GM21825 (cell line): ENCODE measurements around the gene CD151.
A peak's percentile ranks its signal among the peaks of the same experiment; 100 is the strongest.

Experiments
- ATAC-seq: cut with Tn5 transposase; IDR thresholded peaks from one replicate; pipeline ENCODE4 v1.9.1; 2021; ENCODE audit warnings: mild to moderate bottlenecking, moderate library complexity; ENCODE audit not compliant: unreplicated experiment

Gene CD151

DNA sequence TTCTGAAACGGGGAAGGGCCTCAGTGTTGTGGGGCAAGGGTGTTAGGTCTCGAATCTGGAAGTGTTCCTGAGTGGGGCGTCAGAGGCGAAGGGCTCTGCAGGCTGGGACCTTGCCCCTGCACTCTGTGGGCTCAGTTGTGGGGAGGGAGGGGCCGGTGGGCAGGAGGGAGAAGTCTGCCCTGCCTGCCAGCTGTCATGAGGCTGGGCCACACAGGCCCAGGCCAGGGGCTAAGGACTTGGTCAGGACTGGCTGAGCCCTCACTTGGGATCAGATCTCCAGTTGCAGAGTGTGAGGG is 4.9 kb upstream of the CD151 start, which contains the start of gene CRACR2B:
TSS of gene CRACR2B (plus strand) at position 23 of the 296 bp plus-strand sequence. CDS start 689 bp downstream, outside the sequence.
- ATAC-seq = no peak

DNA sequence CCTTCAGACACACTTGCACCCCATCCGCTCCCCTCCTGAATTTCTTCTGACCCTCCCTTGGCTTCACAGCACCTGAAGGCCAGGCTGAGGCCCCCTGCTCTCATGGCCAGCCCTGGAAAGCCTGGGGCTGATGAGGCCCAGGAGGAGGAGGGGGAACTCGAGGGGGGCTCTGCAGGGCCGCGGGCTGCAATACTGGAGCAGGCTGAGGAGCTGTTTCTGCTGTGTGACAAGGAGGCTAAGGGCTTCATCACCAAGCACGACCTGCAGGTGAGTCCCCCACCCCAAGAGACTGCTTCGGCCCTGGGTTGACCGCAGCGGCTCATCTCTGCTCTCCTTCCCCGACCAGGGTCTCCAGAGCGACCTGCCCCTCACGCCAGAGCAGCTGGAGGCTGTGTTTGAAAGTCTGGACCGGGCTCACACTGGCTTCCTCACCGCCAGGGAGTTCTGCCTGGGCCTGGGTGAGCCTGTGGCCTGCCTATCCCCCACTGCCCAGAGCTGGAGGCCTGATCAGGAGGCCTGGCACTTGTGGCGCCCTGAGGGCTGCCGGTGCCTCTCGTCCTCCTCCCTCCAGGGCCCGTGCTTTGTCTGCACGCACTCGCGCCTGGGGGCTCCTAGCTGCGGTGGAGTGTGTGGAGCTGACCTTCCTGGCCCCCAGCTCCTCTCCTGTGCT is 4.1 kb upstream of the CD151 start:
- ATAC-seq = no peak

DNA sequence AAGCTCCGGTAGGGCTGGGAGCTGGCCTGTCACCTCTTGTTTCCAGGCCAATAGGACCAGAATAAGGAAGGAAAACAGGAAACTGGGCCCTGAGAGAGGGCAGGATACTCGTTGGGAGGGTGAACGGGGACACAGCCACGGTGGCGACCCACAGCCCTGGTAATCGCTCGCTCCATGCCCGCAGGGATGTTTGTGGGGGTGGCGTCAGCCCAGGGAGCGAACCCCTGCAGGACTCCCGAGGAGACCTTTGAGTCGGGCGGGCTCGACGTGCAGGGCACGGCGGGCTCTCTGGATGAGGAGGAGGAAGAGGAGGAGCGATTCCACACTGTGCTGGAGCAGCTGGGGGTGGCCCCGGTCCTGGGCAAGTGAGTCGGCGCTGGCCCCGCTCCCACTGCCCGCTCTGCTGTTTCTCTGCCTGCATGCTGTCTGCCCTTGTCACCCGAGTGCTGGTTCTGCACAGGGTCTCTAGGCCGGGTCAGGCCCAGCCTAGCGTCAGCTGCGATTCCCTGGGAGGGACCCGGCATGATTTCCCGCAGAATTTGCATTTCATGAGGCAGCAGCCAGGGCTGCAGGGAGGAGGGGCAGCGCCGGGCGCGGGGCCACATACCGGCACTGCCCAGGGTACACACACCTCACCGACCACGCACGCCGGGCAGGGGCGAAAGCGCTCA is 3.4 kb upstream of the CD151 start:
- ATAC-seq = no peak

DNA sequence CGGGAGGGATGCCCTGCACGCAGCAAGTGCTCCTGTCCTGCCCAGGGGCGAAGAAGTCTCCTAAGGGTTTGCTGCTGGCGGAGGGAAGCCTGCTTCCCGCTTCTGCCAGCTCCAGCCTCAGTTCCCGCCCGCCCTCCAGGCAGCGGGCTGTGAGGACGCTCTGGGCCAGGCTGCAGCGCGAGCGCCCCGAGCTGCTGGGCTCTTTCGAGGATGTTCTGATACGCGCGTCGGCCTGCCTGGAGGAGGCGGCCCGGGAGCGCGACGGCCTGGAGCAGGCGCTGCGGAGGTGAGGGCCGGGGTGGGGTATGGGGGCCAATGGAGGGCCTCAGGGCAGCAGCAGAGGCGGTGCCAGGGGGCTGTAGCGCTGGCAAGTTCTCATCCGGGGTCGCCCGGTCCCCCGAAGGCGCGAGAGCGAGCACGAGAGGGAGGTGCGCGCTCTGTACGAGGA is 2.9 kb upstream of the CD151 start:
- ATAC-seq = no peak

DNA sequence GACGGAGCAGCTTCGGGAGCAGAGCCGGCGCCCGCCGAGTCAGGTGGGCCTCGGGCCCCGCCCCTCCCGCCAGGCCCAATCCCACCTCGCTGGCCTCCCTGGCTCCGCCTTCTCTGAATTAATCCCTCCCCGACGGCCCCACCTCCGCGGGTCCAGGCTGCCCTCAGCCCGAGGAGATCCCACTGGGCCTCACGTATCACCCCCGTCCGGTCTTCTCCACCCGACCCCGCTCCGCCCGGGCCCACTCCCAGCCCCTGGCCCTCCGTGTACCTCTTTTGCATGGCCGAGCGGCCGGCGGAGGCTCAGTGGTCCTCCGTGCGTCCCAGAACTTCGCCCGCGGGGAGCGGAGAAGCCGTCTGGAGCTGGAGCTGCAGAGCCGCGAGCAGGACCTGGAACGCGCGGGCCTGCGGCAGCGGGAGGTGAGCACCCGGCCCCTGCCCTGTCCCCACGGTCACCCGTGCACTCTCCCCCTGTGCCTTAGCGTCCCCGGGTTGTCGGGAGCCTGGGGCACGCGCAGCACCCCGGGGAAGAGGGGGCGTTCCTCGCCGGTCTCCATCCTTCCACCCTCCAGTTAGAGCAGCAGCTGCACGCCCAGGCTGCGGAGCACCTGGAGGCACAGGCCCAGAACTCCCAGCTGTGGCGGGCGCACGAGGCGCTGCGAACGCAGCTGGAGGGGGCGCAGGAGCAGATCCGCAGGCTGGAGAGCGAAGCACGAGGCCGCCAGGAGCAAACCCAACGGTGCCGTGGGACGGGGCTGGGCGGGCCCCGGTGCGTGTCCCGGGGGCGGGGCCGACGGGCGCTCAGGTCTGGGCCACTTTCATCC is 2.2 kb upstream of the CD151 start:
- no peak for ATAC-seq

DNA sequence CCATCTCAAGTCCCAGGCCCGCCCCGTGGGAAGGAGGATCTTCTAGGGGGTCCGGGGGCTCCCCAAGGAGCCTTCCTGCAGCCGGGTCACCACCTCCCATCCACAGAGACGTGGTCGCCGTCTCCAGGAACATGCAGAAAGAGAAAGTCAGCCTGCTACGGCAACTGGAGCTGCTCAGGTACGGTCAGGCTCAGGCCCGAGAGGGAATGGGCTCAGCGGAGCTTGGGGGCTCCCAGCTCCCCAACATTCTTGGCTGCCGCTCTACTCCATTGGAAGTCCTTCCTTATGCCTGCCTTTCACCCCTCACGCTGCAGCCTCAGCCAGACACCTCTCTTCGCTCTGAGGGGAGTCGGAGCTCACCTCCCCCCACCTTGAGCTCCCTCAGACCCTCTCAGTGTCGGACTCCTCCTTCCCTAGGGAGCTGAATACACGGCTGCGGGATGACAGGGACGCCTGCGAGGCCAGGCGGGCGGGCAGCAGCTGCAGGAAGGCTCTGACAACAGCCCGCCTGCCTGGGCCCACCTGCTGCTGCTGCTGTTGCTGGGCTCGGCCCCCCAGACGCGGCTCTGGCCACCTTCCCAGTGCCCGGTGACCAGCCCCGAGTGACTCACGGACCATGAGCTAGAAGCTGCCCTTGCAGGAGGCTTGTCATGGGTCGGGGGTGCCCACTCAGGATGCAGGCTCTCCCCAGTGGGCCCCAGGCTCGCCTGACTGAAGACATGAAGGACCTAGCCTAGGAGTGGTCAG is 1.5 kb upstream of the CD151 start:
- ATAC-seq = no peak

DNA sequence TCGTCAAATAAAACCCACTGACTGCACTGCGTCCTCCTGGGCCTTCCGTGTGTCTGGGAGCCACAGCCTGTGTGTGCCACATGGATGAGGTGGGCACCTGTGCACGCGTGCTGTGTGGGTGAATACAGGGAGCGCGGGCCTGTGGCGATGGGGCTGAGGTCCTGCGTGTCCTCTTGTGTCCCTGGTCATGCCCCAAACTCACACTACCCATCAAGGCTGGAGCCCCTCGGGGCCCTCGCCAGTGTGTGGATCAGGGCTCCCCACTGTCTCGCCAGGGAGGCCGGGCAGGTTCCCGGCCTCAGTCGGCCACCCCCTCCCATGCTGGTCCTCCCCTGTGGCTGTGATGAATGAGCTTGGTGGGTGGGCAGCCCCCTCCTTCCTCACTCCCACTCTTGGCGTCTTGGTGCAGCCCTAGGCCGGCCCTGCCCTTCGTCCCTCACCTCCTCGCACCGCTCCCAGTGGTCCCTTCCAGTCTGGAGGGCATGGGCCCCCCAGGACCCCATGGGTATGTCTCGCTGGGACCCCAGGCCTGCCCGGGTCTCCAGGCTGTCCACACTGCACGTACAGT is 707 bp upstream of the CD151 start:
- ATAC-seq = no peak

DNA sequence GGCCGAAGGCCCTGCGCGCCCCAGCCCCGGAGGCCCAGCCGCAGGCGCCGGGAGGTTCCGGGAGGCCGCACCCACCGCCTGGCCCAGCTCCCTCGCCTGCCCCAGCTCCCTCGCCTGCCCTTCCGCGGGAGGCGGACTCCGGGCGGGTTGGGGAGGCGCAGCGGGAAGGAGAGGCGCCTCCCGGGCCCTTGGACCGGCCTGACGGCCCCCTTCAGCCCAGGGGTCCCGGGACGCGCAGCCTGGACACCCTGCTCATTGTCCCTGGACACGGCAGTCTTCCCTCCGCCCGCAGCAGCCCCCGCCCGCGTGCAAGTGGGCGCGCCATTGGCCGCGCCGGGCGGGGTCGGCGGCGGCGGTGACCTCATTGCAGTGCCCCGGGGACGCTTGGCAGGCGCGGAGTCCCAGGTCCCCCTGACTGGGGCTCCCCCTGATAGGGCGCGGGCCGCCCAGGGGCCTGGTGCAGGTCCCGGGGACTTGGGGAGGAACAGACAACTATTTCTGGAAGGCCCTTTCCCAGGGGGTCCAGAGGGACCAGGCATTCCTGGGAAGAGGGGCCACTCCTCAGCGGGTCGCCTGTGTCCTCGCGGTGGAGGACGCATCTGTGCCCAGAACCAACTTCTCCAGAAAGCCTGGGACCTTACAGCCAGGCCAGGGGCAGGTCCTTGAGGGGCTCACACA is 501 bp downstream of the CD151 start:
- peak; percentile 23 for ATAC-seq

DNA sequence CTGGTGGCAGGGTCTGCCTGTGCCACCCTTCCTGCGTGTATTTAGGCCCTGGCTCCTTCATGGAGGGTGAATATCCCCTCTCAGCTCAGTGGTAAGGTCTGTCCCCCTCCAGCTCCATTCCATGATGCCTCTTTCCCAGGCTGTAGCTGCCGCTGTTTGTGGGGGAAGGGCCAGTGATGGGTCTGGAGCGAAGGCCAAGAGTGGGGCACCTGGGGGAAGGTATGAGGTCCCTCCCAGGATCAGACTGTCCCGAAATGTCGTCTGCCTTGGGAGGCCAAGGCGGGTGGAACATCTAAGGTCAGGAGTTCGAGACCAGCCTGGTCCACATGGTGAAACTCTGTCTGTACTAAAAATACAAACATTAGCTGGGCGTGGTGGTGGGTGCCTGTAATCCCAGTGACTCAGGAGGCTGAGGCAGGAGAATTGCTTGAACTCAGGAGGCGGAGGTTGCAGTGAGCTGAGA is 1.1 kb downstream of the CD151 start:
- ATAC-seq = no peak

DNA sequence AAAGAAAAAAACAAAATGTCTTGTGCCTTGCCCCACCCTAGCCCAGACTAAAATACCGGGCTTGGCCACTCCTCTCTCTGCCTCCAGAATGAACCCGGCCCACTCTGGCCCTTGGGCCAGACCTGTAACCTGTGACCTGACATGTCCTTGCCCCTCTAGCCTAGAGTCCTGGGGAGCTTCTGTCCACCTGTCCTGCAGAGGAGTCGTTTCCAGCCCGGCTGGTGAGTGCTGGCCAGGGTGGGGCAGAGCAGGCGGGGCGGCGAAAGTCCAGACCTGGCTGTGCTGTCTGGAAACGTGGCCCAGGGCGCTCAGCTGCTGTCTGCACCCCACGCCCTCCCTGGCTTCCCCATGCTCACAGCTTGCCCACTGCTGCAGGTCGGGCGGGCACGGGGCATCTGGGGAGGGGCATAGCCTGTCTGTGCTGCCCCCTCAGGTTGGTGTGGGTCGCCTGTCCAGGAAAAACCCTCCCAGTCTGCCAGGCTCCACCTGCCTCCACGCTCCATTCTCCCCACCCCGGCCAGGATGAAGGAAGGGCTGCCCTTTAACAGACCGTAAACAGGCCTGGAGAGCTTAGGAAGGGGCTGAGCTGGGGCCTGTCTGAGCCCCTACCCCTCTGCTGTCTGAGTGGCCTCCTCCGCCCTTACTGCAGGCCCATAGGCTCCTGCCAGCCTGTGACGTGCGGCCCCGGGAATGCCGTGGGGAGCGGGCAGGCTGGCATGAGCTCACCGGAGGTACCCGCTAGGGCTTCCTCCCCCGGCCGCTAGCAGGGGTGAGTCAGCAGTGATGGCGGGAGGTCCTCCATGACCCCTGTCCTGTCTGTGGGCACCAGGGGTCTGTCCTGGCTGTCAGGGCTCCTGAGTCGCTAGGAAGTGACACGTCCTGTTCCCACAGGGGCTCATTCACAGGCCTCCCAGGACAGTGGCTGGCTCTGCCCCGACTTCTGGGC is 1.9 kb downstream of the CD151 start:
- ATAC-seq = no peak

DNA sequence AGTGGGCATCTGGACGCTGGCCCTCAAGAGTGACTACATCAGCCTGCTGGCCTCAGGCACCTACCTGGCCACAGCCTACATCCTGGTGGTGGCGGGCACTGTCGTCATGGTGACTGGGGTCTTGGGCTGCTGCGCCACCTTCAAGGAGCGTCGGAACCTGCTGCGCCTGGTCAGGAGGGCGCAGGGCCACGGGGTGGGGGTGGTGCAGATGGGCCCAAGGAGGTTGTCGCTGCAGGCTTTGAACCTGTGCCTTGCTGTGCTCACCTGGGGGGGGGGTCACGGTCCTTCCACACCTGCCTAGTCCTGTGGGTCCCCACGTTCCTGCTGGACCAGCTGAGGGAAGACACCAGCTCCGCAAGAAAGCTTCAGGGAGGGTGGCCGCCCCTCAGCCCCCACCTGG is 3.5 kb downstream of the CD151 start:
- ATAC-seq = no peak

DNA sequence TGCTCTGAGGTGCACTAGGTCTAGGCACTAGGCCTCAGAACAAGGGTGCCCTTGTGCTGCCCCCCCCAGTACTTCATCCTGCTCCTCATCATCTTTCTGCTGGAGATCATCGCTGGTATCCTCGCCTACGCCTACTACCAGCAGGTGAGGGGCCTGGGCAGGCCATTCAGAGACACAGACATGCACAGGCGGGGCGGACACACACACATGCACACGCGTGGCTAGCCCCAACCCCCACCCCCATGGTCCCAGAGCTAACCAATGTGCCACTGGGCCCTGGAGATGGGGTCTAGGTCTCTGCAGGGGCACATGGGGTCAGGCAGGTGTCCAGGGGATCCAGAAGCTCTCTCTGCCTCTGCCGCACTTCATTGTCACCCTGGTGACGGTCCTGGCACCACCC is 3.9 kb downstream of the CD151 start:
- no peak for ATAC-seq

DNA sequence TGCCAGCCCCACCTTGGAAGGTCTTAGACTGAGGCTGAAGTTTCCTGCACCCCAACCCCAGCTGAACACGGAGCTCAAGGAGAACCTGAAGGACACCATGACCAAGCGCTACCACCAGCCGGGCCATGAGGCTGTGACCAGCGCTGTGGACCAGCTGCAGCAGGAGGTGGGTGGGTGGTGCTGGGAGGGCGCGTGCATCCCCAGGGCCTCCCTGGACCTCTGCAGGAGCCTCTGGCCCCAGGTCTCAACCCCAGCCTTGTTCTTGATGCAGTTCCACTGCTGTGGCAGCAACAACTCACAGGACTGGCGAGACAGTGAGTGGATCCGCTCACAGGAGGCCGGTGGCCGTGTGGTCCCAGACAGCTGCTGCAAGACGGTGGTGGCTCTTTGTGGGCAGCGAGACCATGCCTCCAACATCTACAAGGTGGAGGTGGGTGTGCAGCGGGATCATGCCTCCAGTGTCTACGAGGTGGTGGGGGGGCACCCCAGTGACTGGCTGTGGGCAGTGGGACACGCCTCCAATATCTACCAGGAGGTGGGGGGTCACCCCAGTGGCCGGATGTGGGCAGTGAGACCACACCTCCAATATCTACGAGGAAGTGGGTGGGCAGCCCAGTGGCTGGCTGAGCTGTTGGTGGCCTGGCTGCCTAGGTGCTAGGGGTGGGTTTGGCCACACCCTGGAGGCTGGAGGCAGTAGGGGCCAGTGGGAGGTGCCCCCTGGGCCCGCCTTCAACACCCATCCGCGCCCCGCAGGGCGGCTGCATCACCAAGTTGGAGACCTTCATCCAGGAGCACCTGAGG is 4.6 kb downstream of the CD151 start:
- no peak for ATAC-seq

DNA sequence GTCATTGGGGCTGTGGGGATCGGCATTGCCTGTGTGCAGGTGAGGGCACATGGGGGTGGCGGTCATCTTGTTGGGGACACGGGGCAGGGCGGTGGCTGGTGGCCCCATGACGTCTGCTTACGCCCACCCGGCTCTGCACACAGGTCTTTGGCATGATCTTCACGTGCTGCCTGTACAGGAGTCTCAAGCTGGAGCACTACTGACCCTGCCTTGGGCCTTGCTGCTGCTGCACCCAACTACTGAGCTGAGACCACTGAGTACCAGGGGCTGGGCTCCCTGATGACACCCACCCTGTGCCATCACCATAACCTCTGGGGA is 5.2 kb downstream of the CD151 start:
- ATAC-seq = no peak

DNA sequence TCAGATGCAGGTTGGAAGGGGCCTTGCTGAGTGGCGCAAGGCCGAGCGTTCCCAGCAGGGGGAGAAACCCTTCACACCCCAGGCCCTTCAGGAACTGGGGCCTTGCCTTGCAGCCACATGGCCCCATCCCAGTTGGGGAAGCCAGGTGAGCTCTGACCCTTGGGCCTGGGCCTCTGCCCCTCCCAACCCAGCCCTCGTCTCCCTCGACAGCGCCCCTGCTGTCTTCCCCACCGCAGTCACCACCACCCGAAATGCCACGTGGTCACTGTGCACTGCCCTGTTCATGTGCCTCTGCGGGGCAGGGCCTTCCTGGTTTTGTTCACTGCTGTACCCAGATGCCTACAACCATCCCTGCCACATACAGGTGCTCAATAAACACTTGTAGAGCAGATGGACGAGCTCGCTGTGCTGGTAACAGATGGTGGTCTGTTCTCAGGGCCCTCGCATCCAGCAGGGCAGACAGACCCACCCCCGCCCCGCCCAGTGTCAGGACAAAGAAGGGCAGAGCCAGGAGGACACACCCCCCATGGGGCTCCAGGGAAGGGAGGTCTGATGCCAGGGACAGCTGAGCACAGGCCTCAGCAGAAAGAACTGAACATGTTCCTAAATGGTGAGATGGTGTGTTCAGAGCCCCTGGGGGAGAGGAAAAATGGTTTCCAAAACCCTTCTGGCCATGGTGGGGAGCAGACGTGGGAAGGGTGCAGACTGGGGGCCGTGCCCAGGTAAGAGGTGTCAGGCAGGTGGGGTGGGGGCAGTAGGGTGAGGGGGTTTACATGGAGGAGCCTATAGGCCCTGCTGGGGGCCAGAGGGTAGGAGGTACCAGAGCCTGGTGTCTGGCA is 5.9 kb downstream of the CD151 start:
- no peak for ATAC-seq

DNA sequence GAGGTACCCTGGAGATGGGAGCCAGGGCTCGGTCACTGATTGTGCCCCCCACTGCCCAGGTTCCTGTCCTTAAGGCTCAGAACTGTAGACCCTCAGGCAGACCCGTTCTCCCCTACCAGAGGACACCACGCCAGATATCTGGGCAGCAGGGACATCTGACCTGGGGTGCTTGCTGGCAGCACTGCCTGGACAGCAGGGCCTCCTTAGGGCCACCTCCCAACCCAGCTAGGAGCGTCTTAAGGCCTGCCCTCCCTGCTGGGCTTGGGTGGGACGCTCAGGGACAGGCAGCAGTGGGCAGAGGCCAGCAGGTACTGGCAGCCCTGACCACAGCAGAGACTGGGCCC is 6.5 kb downstream of the CD151 start:
- ATAC-seq = no peak

DNA sequence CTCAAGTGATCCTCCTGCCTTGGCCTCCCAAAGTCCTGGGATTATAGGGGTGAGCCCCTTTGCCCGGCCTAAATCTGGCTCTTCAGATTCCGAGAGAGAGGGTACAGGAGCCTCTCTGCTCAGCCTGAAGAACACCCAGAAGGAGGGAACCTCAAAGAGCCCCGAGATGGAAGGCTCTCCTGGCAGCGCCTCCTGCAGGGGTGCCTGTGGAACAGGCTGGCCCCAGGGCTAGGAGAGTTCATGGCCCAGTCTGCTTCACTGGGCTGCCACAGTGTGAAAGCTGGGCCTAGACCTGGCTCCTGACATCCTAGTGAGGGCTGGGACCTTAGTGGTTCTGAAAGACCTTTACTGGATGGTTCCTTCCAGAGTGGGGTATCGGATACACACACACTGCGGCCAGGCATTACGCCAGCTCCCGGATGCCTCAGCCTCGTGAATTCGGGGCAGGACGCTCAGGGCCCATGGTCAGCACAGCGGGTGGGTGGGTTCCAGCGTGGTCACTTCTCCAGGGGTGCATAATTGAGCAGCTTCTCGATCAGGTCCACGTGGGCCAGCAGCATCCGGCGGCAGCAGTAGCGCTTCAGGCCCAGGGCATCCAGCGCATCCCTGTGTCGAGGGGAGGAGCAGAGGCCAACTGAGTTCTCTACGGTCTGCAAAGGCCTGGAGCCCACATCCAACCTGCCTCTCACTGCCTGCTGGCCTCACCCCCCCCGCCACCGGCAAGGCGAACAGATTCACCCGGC is 7.3 kb downstream of the CD151 start:
- ATAC-seq = no peak
